Breast epithelium (tissue), 4 donors: ENCODE data around the gene EPM2A. TPM values are rescaled to one million over a fixed set of nuclear protein-coding genes. Genes with fewer than 3 reads are reported as not detected.

Source experiments
- DNase-seq, 2 donors: peaks; one replicate each; pipeline ENCODE4 v3.0.0-alpha.2; 2019; ENCODE audit warnings: low spot score in 2 of 2
- H3K27ac ChIP-seq, 2 donors: fragments of 200-600 bp; sonication (generic) in 1 of 2; one replicate each; pipeline ENCODE4 v1.5.1; 2016 to 2019; ENCODE audit warnings: mild to moderate bottlenecking in 1 of 2
- H3K27me3 ChIP-seq, 2 donors: fragments of 200-600 bp; sonication (generic) in 1 of 2; one replicate each; pipeline versions ENCODE4 v1.5.1 to v1.6.0; 2017 to 2019; ENCODE audit warnings: control low read depth in 1 of 2, mild to moderate bottlenecking in 1 of 2
- H3K36me3 ChIP-seq: fragments of 200-600 bp; one replicate; pipeline ENCODE4 v1.5.1; 2019
- H3K4me1 ChIP-seq, 2 donors: fragments of 200-600 bp; sonication (generic); one replicate each; pipeline ENCODE4 v1.5.1; 2016 to 2019; ENCODE audit warnings: control low read depth in 1 of 2
- H3K4me3 ChIP-seq, 3 donors: fragments of 200-600 bp; sonication (generic); 1 replicate in 2 of 3; 2 replicates in 1 of 3; pipeline ENCODE4 v1.5.1; 2016 to 2019; ENCODE audit warnings: mild to moderate bottlenecking in 3 of 3, moderate library complexity in 2 of 3
- H3K9me3 ChIP-seq, 2 donors: fragments of 200-600 bp; sonication (generic) in 1 of 2; one replicate each; pipeline ENCODE4 v1.5.1; 2016 to 2019; ENCODE audit warnings: control low read depth in 1 of 2
- CTCF ChIP-seq, 3 donors: fragments of 450-650 bp; IDR thresholded peaks; one replicate each; pipeline ENCODE4 v1.5.1; 2016 to 2017; ENCODE audit warnings: antibody characterized with exemption in 3 of 3, mild to moderate bottlenecking in 3 of 3, moderate library complexity in 3 of 3
- POLR2A ChIP-seq: fragments of 450-650 bp; IDR thresholded peaks from one replicate; pipeline ENCODE4 v1.6.1; 2016; ENCODE audit warnings: antibody characterized with exemption, mild to moderate bottlenecking, moderate library complexity
- POLR2AphosphoS5 ChIP-seq, 3 donors: sonication (generic); formaldehyde crosslinking; IDR thresholded peaks; one replicate each; pipeline ENCODE4 v1.6.1; 2017; ENCODE audit warnings: antibody characterized with exemption in 3 of 3
- intact Hi-C: fragments of 100-400 bp; cut with DNase I; formaldehyde crosslinking; loops from one replicate; pipeline ENCODE4 v1.15.1; 2023; ENCODE audit warnings: low total_unique reads
- total RNA-seq, 3 donors: library from RNA; depleted of rRNA; stranded (reverse); fragments of >200 nt; gene quantifications; one replicate each; pipeline ENCODE4 v1.1.0, GENCODE V29; 2016

EPM2A gene
- total RNA-seq, 3 donors from 2014 or later = 14.1 to 19.5 (median 15.7) TPM

- H3K4me1 ChIP-seq = no peaks in the 10 kb centered on the region
- intact Hi-C loops = no loop called here
- no peak for TF ChIP-seq POLR2AphosphoS5 (IDR thresholded peaks at IDR 0.05)
- no peak for TF ChIP-seq CTCF (IDR thresholded peaks at IDR 0.05)
- no peak for TF ChIP-seq POLR2A
Observed at GRCh38 chr6:145583753-145584152, 151.6 kb downstream of the EPM2A start.

More at GRCh38 chr6:145583753-145584152, 151.6 kb downstream of the EPM2A start:
- Histone ChIP-seq H3K36me3 (no peaks in the 10 kb centered on the region), H3K27ac (no peak overlapping the region), H3K27me3 (no peaks in the 10 kb centered on the region), H3K4me3 (no peak overlapping the region), H3K9me3 (peaks cover 11% of the 10 kb centered on the region in 2 donors)
- no peak for DNase-seq

Other genes with a start within 250 kb of the EPM2A start
- gene FBXO30, start 79.3 kb upstream of the EPM2A start, total RNA-seq = 10 to 100 TPM in 1 of 3 donors, 1 to 10 TPM in 2; 8.0 to 11.7 (median 8.2) TPM
- 10 to 100 TPM; 30.6 to 78.9 (median 62.3) TPM for gene SHPRH, start 228.8 kb upstream of the EPM2A start, total RNA-seq